GM10248 (cell line): ENCODE data around the gene FOXK1.
A peak's percentile ranks its signal among the peaks of the same experiment; 100 is the strongest.
"Not testable (repeated sequence)": the region's sequence is repeated elsewhere in the genome, so short reads cannot be mapped to it uniquely, and the experiment has no call there.

ENCODE experiments used
- CTCF ChIA-PET: fragments of 300-600 bp; sonication (Branson Sonifier 250); formaldehyde crosslinking; extraction: SDS; loops from one replicate; lab custom pipeline; 2021; ENCODE audit warnings: antibody characterized with exemption; lab: Yijun Ruan, JAX
- POLR2A ChIA-PET: fragments of 350-650 bp; sonication (Branson Sonifier 250); formaldehyde crosslinking; extraction: SDS; loops from one replicate; lab custom pipeline; 2020; ENCODE audit warnings: antibody characterized with exemption; lab: Yijun Ruan, JAX
- DNase-seq: peaks from one replicate; pipeline ENCODE4 v3.0.0; 2012; ENCODE audit errors: extremely low spot score
- TF ChIP-seq, protein P1 (sequence below): IDR thresholded peaks from 2 replicates; pipeline ENCODE4 v1.5.1; 2012; ENCODE audit warnings: mild to moderate bottlenecking, low read depth; ENCODE audit errors: extremely low read depth, missing control alignments, control extremely low read depth

The FOXK1 gene

DNA sequence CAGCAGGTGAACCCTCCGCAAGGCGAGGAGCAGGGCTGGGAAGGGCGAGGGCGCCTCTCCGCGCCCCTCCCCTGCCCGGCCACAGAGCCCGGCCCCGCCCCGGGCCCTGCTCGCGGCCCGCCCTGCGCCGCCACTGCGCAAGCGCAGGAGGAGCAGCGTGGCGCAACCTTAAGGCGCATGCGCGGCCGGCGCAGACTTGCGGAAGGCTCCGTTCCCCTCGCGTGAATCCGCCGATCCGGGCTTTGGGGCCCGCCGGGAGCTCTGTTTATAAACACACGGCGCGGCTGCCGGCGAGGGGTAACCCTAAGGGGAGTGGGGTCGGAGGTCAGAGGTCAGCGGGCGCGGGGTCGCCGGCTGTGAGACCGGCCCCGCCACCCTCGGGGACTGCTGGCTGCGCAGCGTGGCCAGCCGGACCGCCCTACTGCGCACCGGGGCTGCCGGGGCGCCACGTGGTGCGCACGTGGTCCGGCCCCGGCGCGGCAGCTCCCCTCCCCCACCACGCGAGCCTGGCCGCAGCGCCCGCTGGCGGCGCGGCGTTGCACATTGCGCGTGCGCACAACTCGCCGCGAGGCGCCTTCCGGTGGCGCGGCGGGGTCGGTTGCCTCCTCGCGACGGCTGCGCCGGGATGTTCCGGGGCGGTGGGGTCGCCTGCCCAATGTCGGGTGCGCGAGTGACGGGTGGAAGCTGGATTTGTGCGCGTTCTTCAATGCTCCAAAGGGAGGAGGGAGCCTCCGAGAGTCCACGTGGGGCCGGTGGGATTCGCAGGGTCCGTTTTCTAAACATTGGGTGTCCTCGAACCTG lies 40.2 kb upstream of the FOXK1 start:
- DNase-seq, result peak; percentile 97
- ChIA-PET CTCF (interaction anchor here (0.8 to 2.4 kb wide), 9 partner anchors 11 to 134 kb away, joined by 3 to 22 read pairs (median 5); partner anchors contain the start of genes AP5Z1 and FOXK1), POLR2A (interaction anchor here (1.0 kb wide), 1 partner anchor 40 kb away, joined by 11 read pairs; the partner anchor contains the start of gene FOXK1)
- TF ChIP-seq, protein P1, sequence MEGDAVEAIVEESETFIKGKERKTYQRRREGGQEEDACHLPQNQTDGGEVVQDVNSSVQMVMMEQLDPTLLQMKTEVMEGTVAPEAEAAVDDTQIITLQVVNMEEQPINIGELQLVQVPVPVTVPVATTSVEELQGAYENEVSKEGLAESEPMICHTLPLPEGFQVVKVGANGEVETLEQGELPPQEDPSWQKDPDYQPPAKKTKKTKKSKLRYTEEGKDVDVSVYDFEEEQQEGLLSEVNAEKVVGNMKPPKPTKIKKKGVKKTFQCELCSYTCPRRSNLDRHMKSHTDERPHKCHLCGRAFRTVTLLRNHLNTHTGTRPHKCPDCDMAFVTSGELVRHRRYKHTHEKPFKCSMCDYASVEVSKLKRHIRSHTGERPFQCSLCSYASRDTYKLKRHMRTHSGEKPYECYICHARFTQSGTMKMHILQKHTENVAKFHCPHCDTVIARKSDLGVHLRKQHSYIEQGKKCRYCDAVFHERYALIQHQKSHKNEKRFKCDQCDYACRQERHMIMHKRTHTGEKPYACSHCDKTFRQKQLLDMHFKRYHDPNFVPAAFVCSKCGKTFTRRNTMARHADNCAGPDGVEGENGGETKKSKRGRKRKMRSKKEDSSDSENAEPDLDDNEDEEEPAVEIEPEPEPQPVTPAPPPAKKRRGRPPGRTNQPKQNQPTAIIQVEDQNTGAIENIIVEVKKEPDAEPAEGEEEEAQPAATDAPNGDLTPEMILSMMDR, result peak; percentile 74

DNA sequence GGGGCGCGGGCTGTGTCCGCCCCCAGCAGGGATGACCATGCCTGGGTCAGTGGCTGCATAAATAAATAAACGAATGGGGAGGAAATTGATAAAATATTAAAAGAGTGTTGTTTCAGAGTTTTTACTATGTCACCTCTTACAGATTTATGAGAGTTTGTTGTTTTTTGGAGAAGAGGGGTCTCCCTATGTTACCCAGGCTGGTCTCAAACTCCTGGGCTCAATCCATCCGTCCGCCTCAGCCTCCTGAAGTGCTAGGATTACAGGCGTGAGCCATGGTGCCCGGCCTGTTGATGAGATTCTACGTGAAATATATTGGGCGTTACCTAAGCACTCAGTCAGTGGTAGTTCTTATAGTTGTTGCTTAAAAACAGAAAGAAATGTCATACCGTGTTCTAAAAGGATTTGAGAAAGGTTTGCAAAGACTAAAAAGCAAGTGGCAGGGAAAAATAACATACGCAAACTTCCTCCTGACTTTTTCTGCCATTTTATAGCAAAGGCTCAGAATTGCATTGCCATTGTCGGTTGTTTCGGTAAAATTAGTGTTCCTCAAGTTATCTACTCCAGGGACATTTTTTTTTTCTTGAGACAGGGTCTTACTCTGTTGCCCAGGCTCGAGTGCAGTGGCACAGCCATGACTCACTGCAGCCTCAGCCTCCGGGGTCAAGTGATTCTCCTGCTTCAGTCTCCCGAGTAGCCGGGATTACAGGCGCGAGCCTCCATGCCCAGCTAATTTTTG lies 39.5 kb upstream of the FOXK1 start:
- TF ChIP-seq, protein P1, result no peak
- DNase-seq, result no peak
- ChIA-PET CTCF (interaction anchor here (1.0 to 2.4 kb wide), 4 partner anchors 12 to 110 kb away, joined by 3 to 22 read pairs (median 4); partner anchors contain the start of gene FOXK1), POLR2A (no interaction called here)

DNA sequence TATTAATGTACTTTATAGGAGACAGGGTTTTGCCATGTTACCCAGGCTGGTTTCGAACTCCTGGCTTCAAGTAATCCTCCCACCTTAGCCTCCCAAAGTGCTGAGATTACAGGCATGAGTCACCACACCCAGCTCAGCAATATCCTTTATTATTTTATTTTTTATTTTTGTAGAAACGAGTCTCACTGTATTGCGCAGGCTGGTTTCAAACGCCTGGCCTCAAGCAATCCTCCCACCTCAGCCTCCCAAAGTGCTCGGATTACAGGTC lies 39.0 kb upstream of the FOXK1 start:
- CTCF ChIA-PET, POLR2A ChIA-PET, DNase-seq: not testable (repeated sequence)

DNA sequence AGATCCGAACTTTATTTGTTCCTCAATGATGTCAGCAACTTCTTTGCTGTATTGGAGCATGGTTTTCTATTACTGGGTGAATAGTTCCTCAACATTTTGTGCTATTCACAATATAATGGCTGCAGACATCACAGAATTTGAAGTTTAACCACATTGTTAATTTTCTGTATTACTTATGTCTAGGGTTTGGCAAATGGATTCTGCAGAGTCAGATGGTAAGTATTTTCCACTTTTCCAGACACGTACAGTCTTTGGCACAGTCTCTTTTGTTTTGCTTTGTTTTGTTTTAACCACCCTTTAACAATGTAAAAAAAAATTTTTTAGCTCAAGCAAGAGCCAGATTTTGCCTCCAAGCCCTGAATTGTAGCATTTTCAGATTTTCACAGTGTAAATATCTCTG lies 36.8 kb upstream of the FOXK1 start:
- ChIA-PET POLR2A (no interaction called here), CTCF (interaction anchor here (1.1 to 1.2 kb wide), 2 partner anchors 9 to 29 kb away, joined by 3 to 4 read pairs; no protein-coding TSS in a partner anchor)

DNA sequence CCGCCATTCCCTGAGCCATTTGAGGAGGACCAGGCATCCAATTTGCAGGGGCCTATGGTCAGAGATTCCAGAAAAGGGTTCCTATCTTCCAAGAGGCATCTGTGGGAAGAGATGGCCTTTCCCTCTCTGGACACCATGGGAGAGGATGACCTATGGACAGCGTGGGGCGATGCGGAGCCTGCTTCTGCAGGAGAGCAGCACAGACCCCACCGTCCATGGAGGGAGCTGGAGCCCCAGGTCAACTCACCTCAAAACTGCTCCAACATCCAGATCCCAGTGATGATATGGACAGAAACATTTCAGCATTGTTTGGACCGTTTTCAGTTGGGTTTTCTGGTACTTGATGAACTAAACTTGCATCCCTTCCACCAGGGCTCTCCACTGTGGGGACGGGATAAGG lies 34.0 kb upstream of the FOXK1 start:
- CTCF ChIA-PET, result no interaction called here
- POLR2A ChIA-PET, result interaction anchor here (0.7 kb wide), 1 partner anchor 62 kb away, joined by 7 read pairs; no protein-coding TSS in a partner anchor
- DNase-seq, result no peak
- TF ChIP-seq, protein P1, result no peak

More for the DNA sequence above, 36.8 kb upstream of the FOXK1 start:
- TF ChIP-seq, protein P1, result no peak
- DNase-seq, result no peak

DNA sequence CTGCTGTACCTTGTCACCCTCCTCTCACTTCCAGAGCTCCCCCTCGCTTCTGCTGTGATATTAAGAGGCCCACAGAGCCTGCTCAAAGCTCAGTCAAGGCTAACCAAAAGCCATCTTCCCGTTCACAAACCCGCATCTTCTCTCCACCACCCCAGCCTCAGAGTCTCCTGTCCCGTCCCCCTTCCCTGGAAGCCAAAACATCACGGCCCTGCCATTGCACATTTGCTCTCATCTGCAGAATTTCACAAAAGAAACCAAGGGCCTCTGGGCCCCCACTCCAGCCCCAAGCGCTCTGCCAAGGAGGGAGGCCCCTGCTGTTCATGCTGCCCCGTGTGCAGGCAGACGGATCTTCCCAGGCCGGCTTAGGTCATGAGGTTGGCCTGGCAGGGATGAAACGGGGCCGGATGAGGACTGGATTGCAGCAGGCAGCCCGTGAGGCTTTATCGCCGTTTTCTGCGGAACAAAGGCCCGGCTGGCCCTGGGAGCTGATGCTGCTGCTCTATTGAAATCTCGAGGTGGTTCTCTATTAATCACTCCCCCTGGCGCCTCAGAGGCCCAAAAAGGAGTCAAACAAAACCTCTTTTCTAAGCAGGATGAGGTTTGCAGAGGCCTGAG lies 31.6 kb upstream of the FOXK1 start:
- DNase-seq, result no peak
- POLR2A ChIA-PET, result no interaction called here

More for the DNA sequence above, 31.6 kb upstream of the FOXK1 start:
- TF ChIP-seq, protein P1, result no peak
- CTCF ChIA-PET, result no interaction called here
